HG03108 (cell line): ENCODE measurements around the gene SELENOV.

Experiments used
- ATAC-seq: cut with Tn5 transposase; IDR thresholded peaks from one replicate; pipeline ENCODE4 v1.9.1; 2021; ENCODE audit warnings: moderate library complexity; ENCODE audit not compliant: unreplicated experiment

The SELENOV gene

DNA sequence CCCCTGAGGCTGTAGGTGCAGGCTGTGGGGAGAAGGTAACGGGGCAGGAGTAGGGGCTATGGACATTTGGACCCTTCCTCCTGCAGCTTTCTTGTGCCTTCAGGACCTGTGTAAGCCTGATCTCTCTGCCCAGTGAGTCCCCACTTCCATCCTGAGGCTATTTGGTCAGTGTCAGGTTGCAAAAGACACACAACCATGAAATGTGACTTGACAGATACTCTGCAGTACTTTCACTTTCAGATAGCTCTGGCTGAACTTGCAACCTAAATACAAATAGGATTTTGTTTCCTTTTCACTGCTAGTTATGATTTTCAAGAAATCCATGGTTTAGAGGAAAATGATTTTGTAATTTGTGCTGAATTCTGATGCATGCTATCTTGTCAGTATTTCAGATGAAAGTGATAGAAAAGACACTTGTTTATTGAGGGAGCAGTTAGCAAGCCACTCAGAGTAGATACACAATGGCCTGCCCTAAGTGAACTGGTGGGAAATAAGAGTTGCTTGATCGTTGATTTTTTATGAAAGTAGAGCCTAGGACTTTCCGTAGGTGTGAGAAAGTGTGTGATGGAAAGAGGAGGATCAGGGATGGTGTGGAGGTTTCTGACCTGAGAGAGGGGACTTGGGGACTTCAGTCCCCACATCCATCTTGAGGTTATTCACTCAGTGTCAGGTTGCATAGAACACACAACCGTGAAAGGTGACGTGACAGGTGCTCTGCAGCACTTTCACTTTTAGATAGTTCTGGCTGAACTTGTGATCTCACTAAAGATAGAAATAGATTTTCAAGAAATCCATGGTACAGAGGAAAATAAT lies 43.1 kb downstream of the SELENOV start:
- no peak for ATAC-seq

DNA sequence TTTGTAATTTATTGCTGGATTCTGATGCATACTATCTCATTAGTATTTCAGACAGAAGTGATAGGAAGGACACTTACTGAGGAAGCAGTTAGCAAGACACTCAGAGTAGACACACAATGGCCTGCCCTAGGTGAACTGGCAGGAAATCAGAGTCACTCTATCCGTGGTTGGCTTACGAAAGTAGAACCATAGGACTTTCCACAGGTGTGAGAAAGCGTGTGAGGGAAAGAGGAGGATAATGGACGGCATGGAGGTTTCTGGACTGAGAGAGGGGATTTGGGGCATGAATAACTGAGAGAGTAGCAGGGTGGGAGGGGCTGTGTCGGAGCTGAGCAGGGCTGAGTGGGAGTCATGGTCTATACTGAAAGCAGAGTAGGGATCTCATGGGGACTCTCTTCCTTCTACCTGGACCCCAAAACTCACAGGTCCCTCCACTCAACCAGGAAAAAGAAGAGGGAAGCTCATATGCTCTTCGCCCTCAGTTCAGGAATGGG lies 43.7 kb downstream of the SELENOV start:
- no peak for ATAC-seq

DNA sequence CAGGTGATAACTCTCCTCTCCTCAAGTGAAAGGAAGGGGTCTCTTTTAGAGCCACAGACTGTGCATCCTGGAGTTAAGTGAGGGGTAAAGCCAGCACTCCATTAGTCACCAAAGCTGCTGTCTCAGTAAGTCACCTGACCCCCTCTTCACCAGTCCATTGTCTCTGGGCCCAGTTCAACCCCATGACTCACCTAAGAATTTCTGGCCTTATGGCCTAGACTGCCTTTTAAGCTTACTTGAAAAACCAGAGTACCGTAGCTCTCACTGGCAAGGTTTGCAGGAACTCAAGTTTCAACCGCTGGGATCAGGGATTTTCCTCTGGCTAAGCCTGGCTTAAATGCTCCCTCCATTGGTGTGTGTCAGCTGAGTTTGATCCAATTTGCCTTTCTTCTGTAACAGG lies 48.5 kb downstream of the SELENOV start:
- ATAC-seq = no peak

DNA sequence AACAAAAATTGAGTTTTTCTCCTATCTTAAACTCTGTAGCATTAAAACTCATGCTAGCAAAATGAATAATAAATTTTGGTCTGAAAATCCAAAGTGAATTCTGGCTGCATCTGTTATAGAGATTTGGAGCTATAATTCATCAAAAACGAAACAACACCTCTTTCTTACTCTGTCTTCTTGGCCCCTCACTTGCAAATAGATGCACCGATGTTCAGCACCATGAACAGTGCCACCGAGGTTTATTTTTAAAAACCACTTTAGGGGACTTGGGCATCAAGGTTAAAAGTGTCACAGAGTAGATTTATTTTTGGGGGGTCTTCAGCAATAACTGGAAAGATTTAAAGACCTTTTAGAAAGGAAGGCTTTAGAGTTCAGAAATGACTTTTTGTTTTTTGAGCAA lies 51.1 kb downstream of the SELENOV start:
- ATAC-seq = no peak

DNA sequence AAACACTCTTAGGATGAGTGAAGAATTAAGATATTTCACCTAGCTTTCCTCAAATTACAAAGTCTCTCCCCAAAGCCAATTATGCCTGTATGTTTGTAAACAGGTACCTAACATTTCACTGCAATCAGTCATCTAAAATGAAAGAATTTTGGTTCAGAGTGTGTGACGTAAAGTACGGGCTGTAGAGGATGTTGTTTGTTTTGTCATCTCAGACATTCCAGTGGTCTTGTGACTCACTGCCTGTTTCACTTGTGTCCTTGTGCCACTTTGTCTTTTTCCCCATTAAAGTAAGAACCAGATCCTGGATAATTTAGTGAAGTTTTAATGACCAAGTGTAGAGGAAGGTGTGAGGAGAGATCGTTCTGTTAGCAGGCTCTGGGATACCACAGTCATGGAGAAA lies 53.7 kb downstream of the SELENOV start:
- no peak for ATAC-seq
